Measurements from ENCODE around the gene FSTL4.

DNA sequence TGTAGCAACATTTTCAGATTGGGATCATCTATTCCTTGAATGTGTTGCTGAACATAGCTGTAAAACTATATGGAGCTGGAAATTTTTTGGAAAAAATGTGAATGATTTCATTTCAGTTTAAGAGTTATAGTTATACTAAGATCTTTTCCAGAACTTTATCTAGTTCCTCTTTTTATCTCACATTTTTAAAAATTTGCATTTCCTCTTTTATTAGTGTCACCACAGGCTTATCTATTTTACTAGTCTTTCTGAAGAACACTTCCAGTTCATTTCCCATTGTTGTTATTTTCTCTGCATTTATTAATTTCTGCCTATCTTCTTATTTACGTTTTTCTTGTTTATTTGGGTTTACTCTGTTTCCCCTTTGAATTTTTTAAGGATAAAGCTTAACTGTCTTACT, 46.0 kb upstream of the FSTL4 start:
- TF ChIP-seq, protein P1, sequence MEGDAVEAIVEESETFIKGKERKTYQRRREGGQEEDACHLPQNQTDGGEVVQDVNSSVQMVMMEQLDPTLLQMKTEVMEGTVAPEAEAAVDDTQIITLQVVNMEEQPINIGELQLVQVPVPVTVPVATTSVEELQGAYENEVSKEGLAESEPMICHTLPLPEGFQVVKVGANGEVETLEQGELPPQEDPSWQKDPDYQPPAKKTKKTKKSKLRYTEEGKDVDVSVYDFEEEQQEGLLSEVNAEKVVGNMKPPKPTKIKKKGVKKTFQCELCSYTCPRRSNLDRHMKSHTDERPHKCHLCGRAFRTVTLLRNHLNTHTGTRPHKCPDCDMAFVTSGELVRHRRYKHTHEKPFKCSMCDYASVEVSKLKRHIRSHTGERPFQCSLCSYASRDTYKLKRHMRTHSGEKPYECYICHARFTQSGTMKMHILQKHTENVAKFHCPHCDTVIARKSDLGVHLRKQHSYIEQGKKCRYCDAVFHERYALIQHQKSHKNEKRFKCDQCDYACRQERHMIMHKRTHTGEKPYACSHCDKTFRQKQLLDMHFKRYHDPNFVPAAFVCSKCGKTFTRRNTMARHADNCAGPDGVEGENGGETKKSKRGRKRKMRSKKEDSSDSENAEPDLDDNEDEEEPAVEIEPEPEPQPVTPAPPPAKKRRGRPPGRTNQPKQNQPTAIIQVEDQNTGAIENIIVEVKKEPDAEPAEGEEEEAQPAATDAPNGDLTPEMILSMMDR (IDR thresholded peaks at IDR 0.05 in 4 of 5, conservative IDR thresholded peaks at IDR 0.05 in 1 of 5), result no peak
- no peak for TF ChIP-seq POLR2A (IDR thresholded peaks at IDR 0.05)

Data from gastrocnemius medialis (tissue), 4 donors.